Liver (tissue), 9 donors: Measurements from ENCODE around the gene ZNF467. TPM values are rescaled to one million over a fixed set of nuclear protein-coding genes. Genes with fewer than 3 reads are reported as not detected.

Experiments used
- DNase-seq: peaks from one replicate; pipeline ENCODE4 v3.0.0-alpha.2; 2017; ENCODE audit warnings: low spot score
- H3K27ac ChIP-seq, 2 donors: one replicate each; pipeline ENCODE4 v1.7.0; 2013; ENCODE audit warnings: inconsistent platforms in 2 of 2, low read length in 2 of 2, control low read depth in 1 of 2, low read depth in 1 of 2, mild to moderate bottlenecking in 1 of 2
- H3K27me3 ChIP-seq, 4 donors: one replicate each; pipeline versions ENCODE4 v1.6.1 to v1.7.0; 2013; ENCODE audit warnings: low read length in 3 of 4, inconsistent platforms in 1 of 4, mild to moderate bottlenecking in 1 of 4, moderate library complexity in 1 of 4; ENCODE audit not compliant: control insufficient read depth in 4 of 4, insufficient read depth in 4 of 4
- H3K36me3 ChIP-seq, 4 donors: one replicate each; pipeline versions ENCODE4 v1.6.1 to v1.7.0; 2013; ENCODE audit warnings: low read length in 3 of 4, mild to moderate bottlenecking in 3 of 4, low read depth in 1 of 4, moderate library complexity in 1 of 4; ENCODE audit not compliant: control insufficient read depth in 4 of 4, insufficient read depth in 3 of 4
- H3K4me1 ChIP-seq, 4 donors: one replicate each; pipeline versions ENCODE4 v1.6.1 to v1.7.0; 2013; ENCODE audit warnings: low read length in 3 of 4, mild to moderate bottlenecking in 3 of 4, moderate library complexity in 1 of 4; ENCODE audit not compliant: control insufficient read depth in 4 of 4, insufficient read depth in 4 of 4
- H3K4me3 ChIP-seq, 3 donors: one replicate each; pipeline versions ENCODE4 v1.6.1 to v1.7.0; 2013; ENCODE audit warnings: low read length in 3 of 3, control low read depth in 1 of 3, low read depth in 1 of 3, mild to moderate bottlenecking in 1 of 3
- H3K9ac ChIP-seq, 2 donors: one replicate each; pipeline ENCODE4 v1.7.0; 2013; ENCODE audit warnings: low read length in 2 of 2, mild to moderate bottlenecking in 2 of 2, moderate library complexity in 2 of 2, control low read depth in 1 of 2, low read depth in 1 of 2
- H3K9me3 ChIP-seq, 4 donors: one replicate each; pipeline versions ENCODE4 v1.6.1 to v1.7.0; 2013; ENCODE audit warnings: low read length in 3 of 4; ENCODE audit not compliant: control insufficient read depth in 4 of 4
- CTCF ChIP-seq: fragments of 150-350 bp; IDR thresholded peaks from 2 replicates; pipeline ENCODE4 v1.5.1; 2017; ENCODE audit warnings: improper control_type of control experiment, low read depth, low read length; ENCODE audit not compliant: missing input control
- EGR1 ChIP-seq, 2 donors: IDR thresholded peaks; 2 replicates each; pipeline ENCODE4 v1.6.1; 2016 to 2018; ENCODE audit warnings: antibody characterized with exemption in 2 of 2, low read depth in 2 of 2
- FOXA1 ChIP-seq: IDR thresholded peaks from 2 replicates; pipeline ENCODE4 v1.6.1; 2016; ENCODE audit warnings: antibody characterized with exemption
- FOXA2 ChIP-seq: IDR thresholded peaks from 2 replicates; pipeline ENCODE4 v1.6.1; 2016; ENCODE audit warnings: antibody characterized with exemption
- GABPA ChIP-seq, 2 donors: IDR thresholded peaks in 1 of 2; conservative IDR thresholded peaks in 1 of 2; 2 replicates each; pipeline ENCODE4 v1.6.1; 2016; ENCODE audit warnings: antibody characterized with exemption in 2 of 2, mild to moderate bottlenecking in 1 of 2, moderate library complexity in 1 of 2
- HNF4A ChIP-seq, 2 donors: conservative IDR thresholded peaks; 2 replicates each; pipeline ENCODE4 v1.6.1; 2016; ENCODE audit warnings: antibody characterized with exemption in 2 of 2, mild to moderate bottlenecking in 2 of 2
- HNF4G ChIP-seq: IDR thresholded peaks from 2 replicates; pipeline ENCODE4 v1.6.1; 2016; ENCODE audit warnings: antibody characterized with exemption
- JUND ChIP-seq, 2 donors: IDR thresholded peaks; 2 replicates each; pipeline ENCODE4 v1.6.1; 2016; ENCODE audit warnings: antibody characterized with exemption in 2 of 2
- NR2F2 ChIP-seq: IDR thresholded peaks from 2 replicates; pipeline ENCODE4 v1.6.1; 2016; ENCODE audit warnings: antibody characterized with exemption
- RAD21 ChIP-seq, 2 donors: IDR thresholded peaks; 2 replicates each; pipeline ENCODE4 v1.6.1; 2016; ENCODE audit warnings: antibody characterized with exemption in 2 of 2, mild to moderate bottlenecking in 2 of 2
- REST ChIP-seq: IDR thresholded peaks from 2 replicates; pipeline ENCODE4 v1.6.1; 2016; ENCODE audit warnings: antibody characterized with exemption, mild to moderate bottlenecking
- RXRA ChIP-seq, 2 donors: IDR thresholded peaks; 2 replicates each; pipeline ENCODE4 v1.6.1; 2017 to 2018; ENCODE audit warnings: antibody characterized with exemption in 2 of 2, mild to moderate bottlenecking in 1 of 2
- SP1 ChIP-seq: IDR thresholded peaks from 2 replicates; pipeline ENCODE4 v1.6.1; 2018; ENCODE audit warnings: antibody characterized with exemption, mild to moderate bottlenecking
- TAF1 ChIP-seq: conservative IDR thresholded peaks from 2 replicates; pipeline ENCODE4 v1.6.1; 2016; ENCODE audit warnings: antibody characterized with exemption, mild to moderate bottlenecking
- YY1 ChIP-seq: IDR thresholded peaks from 2 replicates; pipeline ENCODE4 v1.6.1; 2016; ENCODE audit warnings: antibody characterized with exemption, mild to moderate bottlenecking
- ZBTB33 ChIP-seq: IDR thresholded peaks from 2 replicates; pipeline ENCODE4 v1.6.1; 2016; ENCODE audit warnings: antibody characterized with exemption
- WGBS: extraction: QIAGEN DNeasy Blood & Tissue Kit; methylation state at CpG from one replicate; pipeline ENCODE4 v1.1.7; 2013; 5-methylcytosine and 5-hydroxymethylcytosine counted together
- polyA plus RNA-seq, 2 donors: library from polyadenylated mRNA; stranded (reverse) in 1 of 2; unstranded in 1 of 2; fragments of 200-250 nt in 1 of 2; fragments of >200 nt in 1 of 2; fragmentation: Nextera tagmentation in 1 of 2; extraction: Ambion mirVana in 1 of 2; gene quantifications; one replicate each; pipeline versions ENCODE4 v1.2.1 to v1.2.3, GENCODE V29; 2013 to 2015
- total RNA-seq, 2 donors: library from RNA; depleted of rRNA; stranded (reverse); fragments of >200 nt; gene quantifications; one replicate each; pipeline ENCODE4 v1.2.3, GENCODE V29; 2014
- TF ChIP-seq, protein P1 (sequence below): IDR thresholded peaks from 2 replicates; pipeline ENCODE4 v1.6.1; 2016; ENCODE audit warnings: antibody characterized with exemption
- TF ChIP-seq, protein P2 (sequence below): IDR thresholded peaks from 2 replicates; pipeline ENCODE4 v1.6.1; 2016; ENCODE audit warnings: antibody characterized with exemption
- donor health status: healthy.
- donor health status: healthy.
- donor health status: healthy.
- donor health status: healthy.
- donor health status: healthy.

The ZNF467 gene
- total and polyA plus RNA-seq, 4 donors: 2.8 to 4.0 (median 3.7) TPM

DNA sequence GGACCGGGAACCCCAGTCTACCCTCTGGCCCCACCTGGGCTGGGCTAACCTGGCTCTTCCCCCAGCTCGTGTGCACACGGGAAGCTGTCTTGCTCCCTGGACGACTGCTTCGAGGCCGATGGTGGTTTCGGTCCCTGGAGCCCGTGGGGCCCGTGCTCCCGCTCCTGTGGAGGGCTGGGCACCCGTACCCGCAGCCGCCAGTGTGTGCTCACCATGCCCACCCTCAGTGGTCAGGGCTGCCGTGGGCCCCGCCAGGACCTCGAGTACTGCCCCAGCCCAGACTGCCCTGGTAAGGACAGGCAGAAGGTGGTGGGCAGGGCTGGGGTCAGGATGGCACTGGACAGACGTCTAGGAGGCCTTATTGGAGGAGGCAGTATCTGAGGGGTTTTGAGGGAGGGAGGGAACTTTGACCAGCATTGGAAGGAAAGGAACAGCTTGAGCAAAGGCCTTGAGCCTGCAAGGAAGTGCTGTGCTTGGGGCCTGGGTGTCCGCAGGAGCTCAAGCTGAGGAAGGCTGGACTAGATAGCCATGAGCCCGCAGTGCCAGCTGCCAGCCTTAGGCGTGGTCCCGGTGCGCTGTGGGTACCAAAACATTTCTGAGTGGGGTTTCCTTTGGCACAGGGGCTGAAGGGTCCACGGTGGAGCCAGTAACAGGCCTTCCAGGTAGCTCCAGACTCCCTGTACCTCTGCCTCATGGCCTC is 44.6 kb upstream of the ZNF467 start:
- Histone ChIP-seq H3K9ac (no peak overlapping the region), H3K4me1 (peaks cover 5 to 28% (median 13%) of the 10 kb centered on the region in 4 donors), H3K9me3 (no peaks in the 10 kb centered on the region), H3K36me3 (no peaks in the 10 kb centered on the region), H3K27me3 (no peaks in the 10 kb centered on the region), H3K4me3 (no peak overlapping the region), H3K27ac (no peak overlapping the region)
- TF ChIP-seq HNF4G (no peak), RXRA (IDR thresholded peaks at IDR 0.05) (no peak), FOXA1 (no peak), EGR1 (IDR thresholded peaks at IDR 0.05; ENCODE audit: low read depth in 2 of 2) (no peak), YY1 (no peak), FOXA2 (no peak), ZBTB33 (no peak), JUND (IDR thresholded peaks at IDR 0.05) (no peak), REST (no peak), RAD21 (IDR thresholded peaks at IDR 0.05) (no peak), CTCF (no peak), TAF1 (no peak), HNF4A (conservative IDR thresholded peaks at IDR 0.05) (no peak), SP1 (no peak), NR2F2 (no peak), GABPA (IDR thresholded peaks at IDR 0.05 in 1 of 2, conservative IDR thresholded peaks at IDR 0.05 in 1 of 2) (no peak)
- TF ChIP-seq, protein P1, sequence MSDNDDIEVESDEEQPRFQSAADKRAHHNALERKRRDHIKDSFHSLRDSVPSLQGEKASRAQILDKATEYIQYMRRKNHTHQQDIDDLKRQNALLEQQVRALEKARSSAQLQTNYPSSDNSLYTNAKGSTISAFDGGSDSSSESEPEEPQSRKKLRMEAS: no peak
- TF ChIP-seq, protein P2, sequence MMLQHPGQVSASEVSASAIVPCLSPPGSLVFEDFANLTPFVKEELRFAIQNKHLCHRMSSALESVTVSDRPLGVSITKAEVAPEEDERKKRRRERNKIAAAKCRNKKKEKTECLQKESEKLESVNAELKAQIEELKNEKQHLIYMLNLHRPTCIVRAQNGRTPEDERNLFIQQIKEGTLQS: no peak
- 91% methylated on average over 23 of the region's 23 CpGs for WGBS
- no peak for DNase-seq
